ENCODE results near the gene ELOVL6.
"Not testable (repeated sequence)": the region's sequence is repeated elsewhere in the genome, so short reads cannot be mapped to it uniquely, and the experiment has no call there.

The ELOVL6 gene

GRCh38 chr4:110039164-110039563, 159.3 kb downstream of the ELOVL6 start:
- not testable (repeated sequence) for H3K4me3 ChIP-seq (ENCODE audit: low read depth, low read length)

GRCh38 chr4:110034026-110034393, 164.4 kb downstream of the ELOVL6 start:
- H3K4me3 ChIP-seq (ENCODE audit: low read depth, low read length) = no peak overlapping the region

GRCh38 chr4:110033355-110034025, 164.9 kb downstream of the ELOVL6 start:
- no peak overlapping the region for H3K4me3 ChIP-seq (ENCODE audit: low read depth, low read length)

- no peak overlapping the region for H3K4me3 ChIP-seq (ENCODE audit: low read depth, low read length)
Observed at GRCh38 chr4:110032603-110033002, 165.8 kb downstream of the ELOVL6 start.

GRCh38 chr4:110025718-110026117, 172.7 kb downstream of the ELOVL6 start:
- no peak overlapping the region for H3K4me3 ChIP-seq (ENCODE audit: low read depth, low read length)

GRCh38 chr4:110025056-110025455, 173.4 kb downstream of the ELOVL6 start:
- H3K4me3 ChIP-seq (ENCODE audit: low read depth, low read length) = no peak overlapping the region

GRCh38 chr4:110022457-110022856, 176.0 kb downstream of the ELOVL6 start:
- H3K4me3 ChIP-seq (ENCODE audit: low read depth, low read length) = no peak overlapping the region

- no peak overlapping the region for H3K4me3 ChIP-seq (ENCODE audit: low read depth, low read length)
Observed at GRCh38 chr4:110020646-110021443, 177.6 kb downstream of the ELOVL6 start.

GRCh38 chr4:110020139-110020538, 178.3 kb downstream of the ELOVL6 start:
- H3K4me3 ChIP-seq (ENCODE audit: low read depth, low read length) = no peak overlapping the region

- no peak overlapping the region for H3K4me3 ChIP-seq (ENCODE audit: low read depth, low read length)
Observed at GRCh38 chr4:110019153-110019552, 179.3 kb downstream of the ELOVL6 start.

GRCh38 chr4:110014233-110014632, 184.2 kb downstream of the ELOVL6 start:
- no peak overlapping the region for H3K4me3 ChIP-seq (ENCODE audit: low read depth, low read length)

- H3K4me3 ChIP-seq (ENCODE audit: low read depth, low read length) = no peak overlapping the region
Observed at GRCh38 chr4:110012917-110013316, 185.5 kb downstream of the ELOVL6 start.

- no peak overlapping the region for H3K4me3 ChIP-seq (ENCODE audit: low read depth, low read length)
Observed at GRCh38 chr4:110010797-110011196, 187.6 kb downstream of the ELOVL6 start.

GRCh38 chr4:110009550-110009949, 188.9 kb downstream of the ELOVL6 start:
- no peak overlapping the region for H3K4me3 ChIP-seq (ENCODE audit: low read depth, low read length)

- H3K4me3 ChIP-seq (ENCODE audit: low read depth, low read length) = no peak overlapping the region
Observed at GRCh38 chr4:110008540-110008939, 189.9 kb downstream of the ELOVL6 start.

GRCh38 chr4:110007217-110007616, 191.2 kb downstream of the ELOVL6 start:
- H3K4me3 ChIP-seq (ENCODE audit: low read depth, low read length) = no peak overlapping the region

- H3K4me3 ChIP-seq (ENCODE audit: low read depth, low read length) = no peak overlapping the region
Observed at GRCh38 chr4:110005461-110006056, 192.9 kb downstream of the ELOVL6 start.

GRCh38 chr4:110004556-110004955, 193.9 kb downstream of the ELOVL6 start:
- H3K4me3 ChIP-seq (ENCODE audit: low read depth, low read length) = no peak overlapping the region

- H3K4me3 ChIP-seq (ENCODE audit: low read depth, low read length) = no peak overlapping the region
Observed at GRCh38 chr4:110003401-110004187, 194.8 kb downstream of the ELOVL6 start.

GRCh38 chr4:110002326-110002725, 196.1 kb downstream of the ELOVL6 start:
- H3K4me3 ChIP-seq (ENCODE audit: low read depth, low read length) = no peak overlapping the region

- H3K4me3 ChIP-seq (ENCODE audit: low read depth, low read length) = no peak overlapping the region
Observed at GRCh38 chr4:109999585-109999912, 198.9 kb downstream of the ELOVL6 start.

Measured in iPS-11a (cell line).